OCI-LY3 (cell line): ENCODE results near the gene BEST3.

ENCODE experiments used
- EZH2phosphoT487 ChIP-seq: fragments of 200-600 bp; shearing (Covaris generic); IDR thresholded peaks from 2 replicates; pipeline ENCODE4 v1.6.1; 2018; ENCODE audit warnings: antibody characterized with exemption, mixed run types, low read depth
- TF ChIP-seq, protein P1 (sequence below): fragments of 200-600, 300-600 bp; sonication (generic); IDR thresholded peaks from 2 replicates; pipeline ENCODE4 v1.5.1; 2014; ENCODE audit warnings: antibody characterized with exemption, low read length, low read depth

- TF ChIP-seq, protein P1, sequence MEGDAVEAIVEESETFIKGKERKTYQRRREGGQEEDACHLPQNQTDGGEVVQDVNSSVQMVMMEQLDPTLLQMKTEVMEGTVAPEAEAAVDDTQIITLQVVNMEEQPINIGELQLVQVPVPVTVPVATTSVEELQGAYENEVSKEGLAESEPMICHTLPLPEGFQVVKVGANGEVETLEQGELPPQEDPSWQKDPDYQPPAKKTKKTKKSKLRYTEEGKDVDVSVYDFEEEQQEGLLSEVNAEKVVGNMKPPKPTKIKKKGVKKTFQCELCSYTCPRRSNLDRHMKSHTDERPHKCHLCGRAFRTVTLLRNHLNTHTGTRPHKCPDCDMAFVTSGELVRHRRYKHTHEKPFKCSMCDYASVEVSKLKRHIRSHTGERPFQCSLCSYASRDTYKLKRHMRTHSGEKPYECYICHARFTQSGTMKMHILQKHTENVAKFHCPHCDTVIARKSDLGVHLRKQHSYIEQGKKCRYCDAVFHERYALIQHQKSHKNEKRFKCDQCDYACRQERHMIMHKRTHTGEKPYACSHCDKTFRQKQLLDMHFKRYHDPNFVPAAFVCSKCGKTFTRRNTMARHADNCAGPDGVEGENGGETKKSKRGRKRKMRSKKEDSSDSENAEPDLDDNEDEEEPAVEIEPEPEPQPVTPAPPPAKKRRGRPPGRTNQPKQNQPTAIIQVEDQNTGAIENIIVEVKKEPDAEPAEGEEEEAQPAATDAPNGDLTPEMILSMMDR: no peak
- no peak for TF ChIP-seq EZH2phosphoT487
These were observed 11.1 kb downstream of the BEST3 start for GRCh38 chr12:69688021-69688420.
